ACHN (cell line): ENCODE measurements around the gene CHST8.

Source experiments
- DNase-seq: peaks from one replicate; pipeline ENCODE4 v3.0.0-alpha.2; 2015
- in situ Hi-C: cut with HindIII; loops from 2 replicates; pipeline ENCODE4 v1.10.0; 2017; ENCODE audit warnings: low sequenced_read_pairs, low pct_ligation_motif_present, low pct_unique_long_range_greater_than_20kb

The CHST8 gene

GRCh38 chr19:33819880-33820781, 198.4 kb downstream of the CHST8 start:
- DNase-seq: peak; percentile 55
- in situ Hi-C loops: no loop called here

GRCh38 chr19:33821871-33822270, 200.1 kb downstream of the CHST8 start:
- in situ Hi-C loops: no loop called here
- no peak for DNase-seq
